Activated CD4-positive, alpha-beta memory T cell treated with anti-CD3 and anti-CD28 coated beads for 36 hours (primary cell): Measurements from ENCODE around the gene CBL. TPM values are rescaled to one million over a fixed set of nuclear protein-coding genes. Genes with fewer than 3 reads are reported as not detected.

ENCODE experiments used
- CTCF ChIA-PET: fragments of 350-600 bp; sonication (Branson Sonifier 250); formaldehyde crosslinking; loops from one replicate; lab custom pipeline; 2021; ENCODE audit warnings: antibody characterized with exemption, inconsistent platforms; lab: Charles Lee
- POLR2A ChIA-PET: fragments of 350-600 bp; sonication (Branson Sonifier 250); formaldehyde crosslinking; loops from one replicate; lab custom pipeline; 2021; ENCODE audit warnings: antibody characterized with exemption; lab: Charles Lee
- DNase-seq: peaks from one replicate; pipeline ENCODE4 v3.0.0-alpha.2; 2020
- H3K27ac Mint-ChIP-seq: one replicate; pipeline ENCODE4 v1.8.0; 2021; ENCODE audit warnings: mixed read lengths
- H3K27me3 Mint-ChIP-seq: one replicate; pipeline ENCODE4 v1.8.0; 2021; ENCODE audit warnings: mixed read lengths
- H3K36me3 Mint-ChIP-seq: one replicate; pipeline ENCODE4 v1.8.0; 2021; ENCODE audit warnings: mixed read lengths
- H3K4me1 Mint-ChIP-seq: one replicate; pipeline ENCODE4 v1.8.0; 2021; ENCODE audit warnings: low read depth, mixed read lengths
- H3K4me3 Mint-ChIP-seq: one replicate; pipeline ENCODE4 v1.8.0; 2021; ENCODE audit warnings: mild to moderate bottlenecking, mixed read lengths
- H3K9me3 Mint-ChIP-seq: one replicate; pipeline ENCODE4 v1.8.0; 2021; ENCODE audit warnings: mixed read lengths
- intact Hi-C: fragments of 100-400 bp; cut with micrococcal nuclease; formaldehyde crosslinking; loops from one replicate; pipeline ENCODE4 v1.15.1; 2023
- total RNA-seq, 2 experiments: library from RNA; stranded (reverse); gene quantifications; one replicate each; pipeline ENCODE4 v1.2.3, GENCODE V29; 2021

CBL gene
- total RNA-seq, 2 experiments from 2014 or later: 30.8 to 31.2 TPM

DNA sequence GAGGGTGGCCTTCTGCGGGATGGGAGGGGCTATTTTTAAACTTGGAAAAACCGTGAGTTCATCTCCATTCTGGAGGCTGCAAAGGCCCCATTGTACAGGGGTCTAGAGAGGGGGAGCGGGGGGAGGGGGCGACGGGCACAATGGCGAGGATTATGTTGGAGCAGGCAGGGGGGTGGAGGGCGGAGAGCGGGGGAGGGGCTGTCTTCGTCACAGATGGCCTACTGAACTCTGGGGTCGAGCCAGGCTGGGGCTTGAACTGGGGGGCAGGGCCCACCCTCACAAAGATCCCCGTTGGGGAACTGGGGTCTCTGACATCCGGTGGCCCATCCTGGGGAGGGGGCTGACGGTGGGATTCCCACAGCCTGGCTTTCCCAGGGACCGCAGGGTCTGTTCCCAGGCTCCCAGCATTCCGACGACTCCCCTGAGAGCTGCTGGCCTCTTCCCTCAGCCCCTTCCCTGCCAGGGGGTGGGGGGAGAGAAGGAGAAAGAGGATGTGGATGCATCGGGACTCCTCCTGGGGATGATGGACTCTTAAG lies 114.2 kb downstream of the CBL start:
- Mint-ChIP-seq H3K4me1 (peaks cover 30% of the 10 kb centered on the region), H3K27ac (no peak overlapping the region), H3K4me3 (peak overlapping the region; percentile 54), H3K27me3 (peaks cover 12% of the 10 kb centered on the region), H3K9me3 (no peaks in the 10 kb centered on the region), H3K36me3 (no peaks in the 10 kb centered on the region)
- intact Hi-C loops: loop anchor here (2.0 to 5.0 kb wide), 4 partner anchors 14 to 214 kb away; partner anchors contain the start of genes C2CD2L, NLRX1 and RNF26
- no peak for DNase-seq
- ChIA-PET CTCF (interaction anchor here (1.0 to 9.5 kb wide), 15 partner anchors 12 to 253 kb away, joined by 3 to 139 read pairs (median 5); partner anchors contain the start of genes CBL, RNF26 and VPS11), POLR2A (interaction anchor here (1.5 kb wide), 1 partner anchor 115 kb away, joined by 4 read pairs; no protein-coding TSS in a partner anchor)

DNA sequence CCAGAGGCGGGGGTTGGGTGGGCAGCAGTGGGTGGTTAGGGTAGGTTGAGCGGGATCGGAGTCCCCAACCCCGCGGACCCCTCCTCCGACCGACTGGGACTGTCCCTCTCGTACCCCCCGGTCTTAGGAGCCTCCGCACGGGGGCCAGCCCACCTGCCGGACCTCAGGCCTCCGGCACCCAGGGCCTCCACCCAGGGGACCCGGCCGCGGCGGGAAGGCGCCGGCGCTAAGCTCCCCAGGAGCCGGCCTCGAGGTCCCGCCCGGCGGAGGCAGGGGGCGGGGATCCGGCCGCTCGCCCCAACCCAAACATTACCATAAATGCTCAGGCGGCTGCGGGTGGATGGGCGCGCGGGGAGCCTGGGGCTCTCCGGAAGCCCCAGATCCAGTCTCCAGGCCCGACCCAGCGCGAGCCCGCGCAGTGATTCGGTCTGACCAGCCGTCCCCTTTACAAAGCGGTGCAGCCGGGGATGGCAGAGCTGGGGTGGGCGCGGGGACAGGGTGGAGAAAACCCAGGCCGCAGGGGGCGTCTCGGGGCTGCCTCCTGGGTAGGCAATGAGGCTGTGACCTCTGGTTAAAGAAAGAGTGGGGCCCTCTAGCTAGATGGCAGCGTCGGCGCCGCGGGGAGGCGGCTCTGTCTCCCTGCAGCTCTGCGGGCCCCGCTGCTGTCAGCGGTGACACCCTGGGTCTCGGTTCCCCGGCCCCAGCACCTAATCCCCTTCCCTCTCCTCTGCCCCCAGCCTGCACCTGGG lies 114.8 kb downstream of the CBL start:
- CTCF ChIA-PET: interaction anchor here (0.7 to 9.5 kb wide), 28 partner anchors 12 to 615 kb away, joined by 3 to 139 read pairs (median 4); partner anchors contain the start of genes C2CD2L, CBL, NECTIN1 and RNF26
- POLR2A ChIA-PET: interaction anchor here (0.7 to 1.5 kb wide), 4 partner anchors 14 to 265 kb away, joined by 3 to 4 read pairs (median 3); partner anchors contain the start of gene RNF26
- Mint-ChIP-seq H3K4me3 (peak overlapping the region; percentile 78), H3K9me3 (no peaks in the 10 kb centered on the region), H3K4me1 (peaks cover 26% of the 10 kb centered on the region), H3K27ac (peak overlapping the region; percentile 69), H3K36me3 (no peaks in the 10 kb centered on the region), H3K27me3 (peaks cover 9% of the 10 kb centered on the region)
- peak; percentile 75 for DNase-seq
- intact Hi-C loops: loop anchor here (2.0 to 5.0 kb wide), 4 partner anchors 14 to 214 kb away; partner anchors contain the start of genes C2CD2L, NLRX1 and RNF26

DNA sequence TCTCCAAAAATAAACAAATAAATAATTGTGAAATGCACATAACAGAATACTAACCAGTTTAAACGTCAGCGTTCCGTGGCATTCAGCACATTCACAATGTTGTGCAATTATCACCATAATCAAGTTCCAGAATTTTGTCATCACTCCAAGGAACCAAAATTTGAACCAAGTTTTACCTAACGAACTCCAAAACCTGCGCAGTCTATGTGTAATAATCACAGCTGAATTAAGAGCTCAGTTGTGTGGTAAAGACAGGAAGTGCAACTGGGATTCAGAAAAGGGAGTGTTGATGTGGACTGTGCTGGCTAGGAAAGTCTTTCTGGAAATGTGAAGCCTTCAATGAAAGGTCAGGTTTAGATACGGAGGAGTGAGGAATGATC lies 116.2 kb downstream of the CBL start:
- intact Hi-C loops: loop anchor here (5.0 kb wide), 2 partner anchors 40 to 155 kb away; partner anchors contain the start of gene NLRX1

DNA sequence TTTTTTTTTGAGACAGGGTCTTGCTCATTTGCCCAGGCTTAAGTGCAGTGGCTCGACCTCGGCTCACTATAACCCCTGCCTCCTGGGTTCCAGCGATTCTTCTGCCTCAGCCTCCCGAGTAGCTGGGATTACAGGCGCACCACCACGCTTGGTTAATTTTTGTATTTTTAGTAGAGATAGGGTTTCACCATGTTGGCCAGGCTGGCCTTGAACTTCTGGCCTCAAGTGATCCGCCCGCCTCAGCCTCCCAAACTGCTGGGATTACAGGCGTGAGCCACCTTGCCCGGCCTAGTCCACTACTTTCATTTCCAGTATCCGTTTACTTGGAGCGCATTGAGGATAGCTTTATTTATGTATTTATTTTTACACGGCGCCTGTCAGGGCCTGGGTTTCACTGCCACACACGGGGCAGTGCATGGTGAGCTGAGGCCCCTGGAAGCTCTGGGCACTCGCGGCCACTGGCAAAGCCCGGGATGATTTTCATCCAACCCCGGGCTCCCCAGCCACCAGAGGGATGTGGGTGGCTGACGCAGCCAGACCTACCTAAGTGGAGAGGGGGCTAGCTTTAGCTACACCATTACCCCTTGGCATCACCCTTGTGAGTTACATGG lies 116.9 kb downstream of the CBL start:
- intact Hi-C loops: loop anchor here (1.0 to 5.0 kb wide), 3 partner anchors 39 to 156 kb away; partner anchors contain the start of gene NLRX1
- ChIA-PET POLR2A (interaction anchor here (0.9 to 1.3 kb wide), 2 partner anchors 15 to 229 kb away, joined by 3 to 6 read pairs; no protein-coding TSS in a partner anchor), CTCF (interaction anchor here (0.6 to 9.5 kb wide), 28 partner anchors 8 to 324 kb away, joined by 3 to 139 read pairs (median 5); partner anchors contain the start of genes C2CD2L, CBL, NLRX1 and RNF26)
- Mint-ChIP-seq H3K9me3 (no peaks in the 10 kb centered on the region), H3K27ac (no peak overlapping the region), H3K36me3 (no peaks in the 10 kb centered on the region), H3K4me3 (no peak overlapping the region), H3K27me3 (peaks cover 3% of the 10 kb centered on the region), H3K4me1 (peaks cover 23% of the 10 kb centered on the region)
- DNase-seq: no peak

More for the DNA sequence above, 116.2 kb downstream of the CBL start:
- ChIA-PET POLR2A (no interaction called here), CTCF (interaction anchor here (0.9 to 9.5 kb wide), 18 partner anchors 10 to 323 kb away, joined by 3 to 139 read pairs (median 6); partner anchors contain the start of genes C1QTNF5, C2CD2L, CBL and RNF26)
- Mint-ChIP-seq H3K9me3 (no peaks in the 10 kb centered on the region), H3K27ac (no peak overlapping the region), H3K4me3 (no peak overlapping the region), H3K27me3 (peaks cover 7% of the 10 kb centered on the region), H3K4me1 (peaks cover 26% of the 10 kb centered on the region), H3K36me3 (no peaks in the 10 kb centered on the region)
- DNase-seq: no peak

DNA sequence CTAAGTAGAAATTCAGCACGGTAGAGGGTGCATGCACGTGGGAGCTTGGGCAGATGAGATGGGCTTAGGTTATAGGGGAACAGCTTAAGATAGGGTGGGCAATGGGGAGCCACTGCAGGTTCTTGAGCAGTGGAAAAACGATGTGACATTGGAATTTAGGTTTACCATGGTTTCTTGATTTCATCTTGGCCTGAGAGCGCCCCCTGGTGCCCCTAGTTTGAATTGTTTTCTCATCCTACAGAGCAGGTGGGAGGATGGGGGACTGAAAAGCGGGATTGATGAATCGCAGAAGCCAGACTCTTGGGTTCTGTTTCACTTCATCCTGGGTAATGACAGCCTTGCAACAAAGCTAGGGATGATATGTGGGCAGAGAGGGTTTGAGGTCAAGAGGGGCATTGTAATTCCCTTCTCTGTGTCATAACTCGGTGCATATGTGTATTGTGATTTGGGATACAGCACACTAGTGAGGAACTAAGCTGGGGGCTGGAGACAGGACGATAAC lies 117.4 kb downstream of the CBL start:
- Mint-ChIP-seq H3K4me1 (peaks cover 20% of the 10 kb centered on the region), H3K9me3 (no peaks in the 10 kb centered on the region), H3K4me3 (no peak overlapping the region), H3K27ac (no peak overlapping the region), H3K36me3 (no peaks in the 10 kb centered on the region), H3K27me3 (peaks cover 3% of the 10 kb centered on the region)
- intact Hi-C loops: loop anchor here (1.0 to 5.0 kb wide), 3 partner anchors 39 to 156 kb away; partner anchors contain the start of gene NLRX1
- ChIA-PET CTCF (interaction anchor here (0.5 to 9.5 kb wide), 39 partner anchors 9 to 324 kb away, joined by 3 to 139 read pairs (median 4); partner anchors contain the start of genes C2CD2L, CBL, NLRX1 and RNF26), POLR2A (interaction anchor here (0.9 to 1.3 kb wide), 2 partner anchors 15 to 229 kb away, joined by 3 to 6 read pairs; no protein-coding TSS in a partner anchor)
- DNase-seq: peak; percentile 90

DNA sequence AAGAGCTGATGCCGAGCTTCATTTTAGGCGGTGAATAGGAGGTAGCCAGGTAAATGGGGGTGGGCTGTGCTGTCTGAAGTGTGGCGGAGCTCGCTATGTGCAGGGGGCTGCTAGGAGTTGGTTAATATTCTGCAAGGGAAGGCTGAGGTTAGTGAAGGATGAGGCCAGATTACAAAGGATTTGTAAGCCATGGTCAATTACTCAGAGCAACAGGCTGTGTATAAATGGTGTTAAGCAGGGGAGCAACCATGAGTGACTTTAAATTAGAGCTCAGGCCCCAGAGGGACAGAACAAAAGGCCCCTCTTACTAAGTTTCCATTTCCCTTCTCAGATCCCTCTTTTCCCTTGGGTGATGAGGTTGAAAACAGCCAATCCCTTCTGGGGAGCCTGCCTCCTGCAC lies 118.0 kb downstream of the CBL start:
- DNase-seq: no peak
- Mint-ChIP-seq H3K9me3 (no peaks in the 10 kb centered on the region), H3K4me3 (no peak overlapping the region), H3K4me1 (peaks cover 15% of the 10 kb centered on the region), H3K27ac (no peak overlapping the region), H3K36me3 (no peaks in the 10 kb centered on the region), H3K27me3 (peaks cover 3% of the 10 kb centered on the region)
- CTCF ChIA-PET: interaction anchor here (0.5 to 9.5 kb wide), 30 partner anchors 9 to 310 kb away, joined by 3 to 139 read pairs (median 5); partner anchors contain the start of genes C2CD2L, CBL, NLRX1 and RNF26
- intact Hi-C loops: loop anchor here (5.0 kb wide), 2 partner anchors 38 to 157 kb away; partner anchors contain the start of gene NLRX1
- POLR2A ChIA-PET: interaction anchor here (0.9 to 1.3 kb wide), 2 partner anchors 14 to 230 kb away, joined by 3 to 6 read pairs; no protein-coding TSS in a partner anchor

DNA sequence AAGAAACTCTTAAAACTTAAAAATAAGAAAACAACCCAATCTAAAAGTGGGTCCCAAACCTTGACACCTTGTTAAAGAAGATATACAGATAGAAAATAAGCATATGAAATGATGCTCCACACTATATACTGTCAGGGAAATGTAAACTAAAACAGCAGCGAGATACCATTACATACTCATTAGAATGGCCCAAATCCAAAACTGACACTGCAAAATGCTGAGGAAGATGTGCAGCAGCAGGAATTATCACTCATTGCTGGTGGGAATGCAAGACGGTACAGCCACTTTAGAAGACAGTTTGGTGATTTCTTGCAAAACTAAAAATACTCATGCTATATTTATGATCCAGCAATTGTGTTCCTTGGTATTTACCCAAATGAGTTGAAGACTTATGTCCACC lies 123.2 kb downstream of the CBL start:
- H3K4me3 Mint-ChIP-seq: no peak overlapping the region
- ChIA-PET POLR2A (no interaction called here), CTCF (interaction anchor here (2.4 kb wide), 1 partner anchor 9 kb away, joined by 19 read pairs; no protein-coding TSS in a partner anchor)
- DNase-seq: no peak
- intact Hi-C loops: no loop called here
- H3K4me1 Mint-ChIP-seq: peaks cover 5% of the 10 kb centered on the region
- no peaks in the 10 kb centered on the region for H3K27me3 Mint-ChIP-seq
- H3K27ac Mint-ChIP-seq: no peak overlapping the region
- H3K36me3 Mint-ChIP-seq: no peaks in the 10 kb centered on the region
- no peaks in the 10 kb centered on the region for H3K9me3 Mint-ChIP-seq

DNA sequence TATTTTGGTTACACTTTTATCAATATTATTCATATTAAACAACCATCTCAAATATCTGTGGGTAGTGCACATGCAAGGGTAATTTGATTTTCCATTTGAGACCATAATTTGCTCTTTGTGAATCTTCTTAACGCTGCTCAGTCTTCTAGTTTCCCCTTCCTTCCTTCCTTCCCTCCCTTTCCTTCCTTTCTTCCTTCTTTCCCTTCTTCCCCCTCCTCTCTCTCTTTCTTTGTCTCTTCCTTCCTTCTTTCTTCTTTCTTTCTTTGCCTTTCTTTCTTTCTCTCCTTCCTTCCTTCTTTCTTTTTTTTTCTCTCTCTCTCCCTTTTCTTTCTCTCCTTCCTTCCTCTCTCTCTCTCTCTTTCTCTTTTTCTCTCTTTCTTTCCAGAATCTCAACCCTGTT lies 124.1 kb downstream of the CBL start:
- POLR2A ChIA-PET: no interaction called here
- Mint-ChIP-seq H3K27ac (no peak overlapping the region), H3K4me3 (no peak overlapping the region), H3K4me1 (peaks cover 8% of the 10 kb centered on the region), H3K9me3 (no peaks in the 10 kb centered on the region), H3K27me3 (no peaks in the 10 kb centered on the region), H3K36me3 (no peaks in the 10 kb centered on the region)
- no peak for DNase-seq
- intact Hi-C loops: loop anchor here (5.0 kb wide), 1 partner anchor 208 kb away; the partner anchor contains the start of gene HINFP
- CTCF ChIA-PET: interaction anchor here (6.2 kb wide), 1 partner anchor 8 kb away, joined by 49 read pairs; no protein-coding TSS in a partner anchor

DNA sequence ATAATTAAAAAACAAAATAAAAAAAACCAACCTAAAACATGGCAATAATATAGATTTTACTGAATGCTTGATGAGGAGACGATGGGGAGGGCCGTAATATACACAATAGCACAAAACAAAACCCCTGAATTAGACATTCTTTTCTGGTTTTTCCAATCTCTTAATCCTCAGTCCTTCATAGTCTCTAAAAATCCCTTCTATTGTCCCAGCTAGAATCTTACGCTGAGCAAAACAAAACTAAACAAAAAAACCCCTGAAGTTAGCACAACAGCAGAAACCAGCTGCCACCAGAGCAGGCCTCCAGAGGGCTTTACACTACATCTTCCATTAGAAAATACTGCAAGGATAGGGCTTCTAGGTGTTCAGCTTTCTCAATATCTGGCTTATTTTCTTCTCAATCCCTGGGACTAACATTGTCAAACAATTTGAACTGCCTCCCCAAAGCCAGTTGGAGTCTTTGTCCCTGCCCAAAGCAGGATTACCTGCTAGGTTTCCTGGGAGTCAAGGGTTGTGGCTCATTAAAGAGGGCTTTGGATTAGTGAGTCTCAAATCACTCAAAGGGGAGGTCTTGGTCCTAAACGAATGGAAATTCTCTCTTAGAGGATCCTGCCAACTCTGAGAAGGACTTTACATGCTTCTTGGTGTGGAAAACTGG lies 126.1 kb downstream of the CBL start:
- intact Hi-C loops: loop anchor here (5.0 kb wide), 1 partner anchor 210 kb away; the partner anchor contains the start of gene HINFP
- no peak for DNase-seq
- Mint-ChIP-seq H3K27me3 (no peaks in the 10 kb centered on the region), H3K4me3 (no peak overlapping the region), H3K36me3 (peaks cover 6% of the 10 kb centered on the region), H3K9me3 (no peaks in the 10 kb centered on the region), H3K27ac (no peak overlapping the region), H3K4me1 (peaks cover 20% of the 10 kb centered on the region)
- ChIA-PET POLR2A (no interaction called here), CTCF (interaction anchor here (1.1 to 6.2 kb wide), 3 partner anchors 8 to 42 kb away, joined by 4 to 49 read pairs (median 7); no protein-coding TSS in a partner anchor)

DNA sequence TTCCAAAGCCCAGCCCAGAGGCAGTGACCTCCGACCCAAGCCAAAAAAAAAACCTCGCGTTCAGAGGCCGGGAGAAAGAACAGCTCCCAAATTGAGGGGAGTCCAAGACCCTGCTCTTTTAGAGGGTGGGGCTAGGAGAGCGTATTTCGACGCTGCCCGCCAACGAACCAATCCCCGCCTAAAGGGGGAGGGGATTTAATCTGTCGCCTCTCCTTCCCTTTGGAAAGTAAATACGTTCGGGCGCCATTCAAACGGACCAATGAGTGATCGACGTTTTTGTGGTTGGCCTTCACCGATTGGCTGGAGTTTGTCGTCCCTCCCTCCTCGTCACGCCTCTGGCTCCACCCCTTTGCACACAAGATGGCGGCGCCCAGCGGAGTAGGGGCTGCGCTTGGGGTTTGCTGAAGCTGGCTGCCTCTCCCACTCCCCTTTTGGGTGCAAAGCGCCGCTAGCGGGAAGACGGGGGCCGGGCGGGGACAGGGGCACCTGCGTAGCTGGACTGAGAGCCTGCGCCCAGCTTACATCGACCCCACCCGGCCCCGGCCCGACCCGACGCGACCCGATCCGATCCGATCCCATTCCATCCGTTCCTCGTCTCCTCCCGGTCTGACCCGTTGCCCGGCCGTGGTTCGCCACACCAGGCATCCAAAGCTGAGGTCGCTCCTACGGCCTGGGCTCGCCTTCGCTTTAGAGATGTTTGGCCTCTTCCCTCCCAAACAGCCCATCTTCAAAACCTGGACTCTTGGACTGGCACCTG lies 128.2 kb downstream of the CBL start, which contains the start of gene RNF26:
TSS of gene RNF26 (plus strand) at position 354 of the 757 bp plus-strand sequence. CDS start 596 bp downstream, outside the sequence.
- H3K27me3 Mint-ChIP-seq: peaks cover 10% of the 10 kb centered on the region
- POLR2A ChIA-PET: interaction anchor here (0.6 to 1.0 kb wide), 2 partner anchors 13 to 90 kb away, joined by 3 to 5 read pairs; no protein-coding TSS in a partner anchor
- CTCF ChIA-PET: interaction anchor here (0.9 to 6.2 kb wide), 2 partner anchors 12 to 22 kb away, joined by 5 to 49 read pairs; no protein-coding TSS in a partner anchor

More for the DNA sequence above, 128.2 kb downstream of the CBL start, which contains the start of gene RNF26:
- DNase-seq: peak; percentile 97
- Mint-ChIP-seq H3K36me3 (peaks cover 8% of the 10 kb centered on the region), H3K9me3 (no peaks in the 10 kb centered on the region), H3K27ac (peak within 1 kb of the TSS; percentile 85), H3K4me3 (peak within 1 kb of the TSS; percentile 93), H3K4me1 (peaks cover 27% of the 10 kb centered on the region)
- intact Hi-C loops: loop anchor here (2.0 to 5.0 kb wide), 3 partner anchors 14 to 212 kb away; partner anchors contain the start of gene HINFP
